DND-41 (cell line): Measurements from ENCODE around the gene LIG1.

ENCODE experiments used
- ATAC-seq: fragments of 200-7000 bp; cut with Tn5 transposase; 3 replicates; pipeline ENCODE4 v1.9.1; 2021; ENCODE audit warnings: low read depth; ENCODE audit not compliant: insufficient read depth
- DNase-seq: peaks from one replicate; pipeline ENCODE4 v3.0.0-alpha.2; 2020
- H2AFZ ChIP-seq: 2 replicates; pipeline ENCODE4 v1.6.0; 2012; ENCODE audit warnings: low read depth, low read length
- H3K27ac ChIP-seq: 2 replicates; pipeline ENCODE4 v1.5.1; 2012; ENCODE audit warnings: low read length, inconsistent platforms
- H3K27me3 ChIP-seq: fragments of 200-600 bp; sonication (generic); 2 replicates; pipeline ENCODE4 v1.6.0; 2012; ENCODE audit warnings: low read length, mild to moderate bottlenecking, inconsistent platforms; ENCODE audit not compliant: insufficient read depth, poor library complexity
- H3K36me3 ChIP-seq: 2 replicates; pipeline ENCODE4 v1.5.1; 2012; ENCODE audit warnings: low read length, inconsistent platforms; ENCODE audit not compliant: insufficient read depth
- H3K4me1 ChIP-seq: 2 replicates; pipeline ENCODE4 v1.5.1; 2012; ENCODE audit warnings: mild to moderate bottlenecking, low read length; ENCODE audit not compliant: insufficient read depth
- H3K4me2 ChIP-seq: 2 replicates; pipeline ENCODE4 v1.6.0; 2012; ENCODE audit warnings: mild to moderate bottlenecking, moderate library complexity, low read length, inconsistent platforms; ENCODE audit not compliant: insufficient read depth
- H3K4me3 ChIP-seq, 2 experiments: fragments of 200-600 bp in 1 of 2; shearing (Covaris generic) in 1 of 2; 2 replicates each; pipeline ENCODE4 v1.5.1; 2012 to 2016; ENCODE audit warnings: inconsistent platforms in 2 of 2, low read length in 2 of 2, mild to moderate bottlenecking in 2 of 2, low read depth in 1 of 2, moderate library complexity in 1 of 2
- H3K79me2 ChIP-seq: 2 replicates; pipeline ENCODE4 v1.6.0; 2012; ENCODE audit warnings: low read length, inconsistent platforms; ENCODE audit not compliant: insufficient read depth
- H3K9ac ChIP-seq: 2 replicates; pipeline ENCODE4 v1.6.0; 2012; ENCODE audit warnings: low read depth, mild to moderate bottlenecking, inconsistent platforms, low read length, moderate library complexity
- H3K9me3 ChIP-seq: 2 replicates; pipeline ENCODE4 v1.5.1; 2012; ENCODE audit warnings: low read length, moderate library complexity, mild to moderate bottlenecking, inconsistent platforms; ENCODE audit not compliant: insufficient read depth, severe bottlenecking
- H4K20me1 ChIP-seq: 2 replicates; pipeline ENCODE4 v1.6.0; 2012; ENCODE audit warnings: low read length; ENCODE audit not compliant: insufficient read depth
- EZH2 ChIP-seq: IDR thresholded peaks from 3 replicates; pipeline ENCODE4 v1.6.1; 2012; ENCODE audit warnings: borderline replicate concordance, low read depth, mild to moderate bottlenecking, moderate library complexity, low read length, inconsistent platforms; ENCODE audit not compliant: severe bottlenecking
- TF ChIP-seq, protein P1 (sequence below): IDR thresholded peaks from 2 replicates; pipeline ENCODE4 v1.5.1; 2012; ENCODE audit warnings: borderline replicate concordance, low read length, moderate library complexity, mild to moderate bottlenecking; ENCODE audit not compliant: poor library complexity, severe bottlenecking; ENCODE audit errors: extremely low read depth

LIG1 gene

DNA sequence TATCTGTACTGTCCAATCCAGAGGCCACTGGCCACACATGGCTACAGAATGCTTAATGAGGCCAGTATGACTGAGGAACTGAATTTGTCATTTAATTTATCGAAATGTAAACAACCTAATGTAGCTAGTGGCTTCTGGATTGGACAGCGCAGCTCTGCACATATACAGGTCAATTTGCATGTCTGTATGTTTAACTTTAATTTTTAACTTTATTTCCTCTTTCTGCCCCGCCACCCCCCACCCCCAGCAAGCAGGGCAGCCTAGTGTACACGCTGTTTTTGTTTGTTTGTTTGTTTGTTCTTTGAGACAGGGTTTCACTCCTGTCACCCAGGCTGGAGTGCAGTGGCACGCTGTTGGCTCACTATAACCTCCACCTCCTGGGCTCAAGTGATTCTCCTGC, 15.9 kb upstream of the LIG1 start:
- Histone ChIP-seq H3K36me3 (peaks cover 54% of the 10 kb centered on the region), H3K4me1 (no peaks in the 10 kb centered on the region), H3K4me2 (no peak overlapping the region), H2AFZ (no peak overlapping the region), H3K4me3 (no peak overlapping the region), H3K27me3 (no peaks in the 10 kb centered on the region), H3K79me2 (no peaks in the 10 kb centered on the region), H3K9ac (no peak overlapping the region), H4K20me1 (no peaks in the 10 kb centered on the region), H3K9me3 (peaks cover 14% of the 10 kb centered on the region), H3K27ac (no peak overlapping the region)
- ATAC-seq (no peak), DNase-seq (no peak)
- TF ChIP-seq, protein P1, sequence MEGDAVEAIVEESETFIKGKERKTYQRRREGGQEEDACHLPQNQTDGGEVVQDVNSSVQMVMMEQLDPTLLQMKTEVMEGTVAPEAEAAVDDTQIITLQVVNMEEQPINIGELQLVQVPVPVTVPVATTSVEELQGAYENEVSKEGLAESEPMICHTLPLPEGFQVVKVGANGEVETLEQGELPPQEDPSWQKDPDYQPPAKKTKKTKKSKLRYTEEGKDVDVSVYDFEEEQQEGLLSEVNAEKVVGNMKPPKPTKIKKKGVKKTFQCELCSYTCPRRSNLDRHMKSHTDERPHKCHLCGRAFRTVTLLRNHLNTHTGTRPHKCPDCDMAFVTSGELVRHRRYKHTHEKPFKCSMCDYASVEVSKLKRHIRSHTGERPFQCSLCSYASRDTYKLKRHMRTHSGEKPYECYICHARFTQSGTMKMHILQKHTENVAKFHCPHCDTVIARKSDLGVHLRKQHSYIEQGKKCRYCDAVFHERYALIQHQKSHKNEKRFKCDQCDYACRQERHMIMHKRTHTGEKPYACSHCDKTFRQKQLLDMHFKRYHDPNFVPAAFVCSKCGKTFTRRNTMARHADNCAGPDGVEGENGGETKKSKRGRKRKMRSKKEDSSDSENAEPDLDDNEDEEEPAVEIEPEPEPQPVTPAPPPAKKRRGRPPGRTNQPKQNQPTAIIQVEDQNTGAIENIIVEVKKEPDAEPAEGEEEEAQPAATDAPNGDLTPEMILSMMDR: no peak
- no peak for TF ChIP-seq EZH2

DNA sequence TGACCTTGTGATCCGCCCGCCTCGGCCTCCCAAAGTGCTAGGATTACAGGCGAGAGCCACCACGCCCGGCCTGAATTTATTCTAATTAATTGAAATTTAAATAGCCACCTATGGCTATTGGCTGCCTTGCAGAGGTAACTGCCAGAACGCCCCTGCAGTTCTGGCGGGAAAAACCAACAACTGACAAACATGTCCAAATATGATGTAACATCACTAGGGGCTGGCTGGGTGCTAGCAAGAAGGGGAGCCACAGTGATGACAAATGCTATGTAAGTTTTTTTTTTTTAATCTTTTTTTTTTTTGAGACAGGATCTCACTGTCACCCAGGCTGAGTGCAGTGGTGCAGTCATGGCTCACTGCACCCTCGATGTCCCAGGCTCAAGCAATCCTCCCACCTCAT, 13.2 kb upstream of the LIG1 start:
- H3K79me2 ChIP-seq: no peaks in the 10 kb centered on the region
- TF ChIP-seq, protein P1: no peak
- TF ChIP-seq EZH2: no peak
- H3K9ac ChIP-seq: no peak overlapping the region
- no peak overlapping the region for H3K4me3 ChIP-seq
- H3K27me3 ChIP-seq: no peaks in the 10 kb centered on the region
- no peak overlapping the region for H3K27ac ChIP-seq
- H3K9me3 ChIP-seq: peaks cover 16% of the 10 kb centered on the region
- peaks cover 52% of the 10 kb centered on the region for H3K36me3 ChIP-seq
- H3K4me1 ChIP-seq: no peaks in the 10 kb centered on the region
- ATAC-seq: no peak; the same call in 2 of the 3 replicates
- H2AFZ ChIP-seq: no peak overlapping the region
- no peak overlapping the region for H3K4me2 ChIP-seq
- DNase-seq: no peak
- no peaks in the 10 kb centered on the region for H4K20me1 ChIP-seq

DNA sequence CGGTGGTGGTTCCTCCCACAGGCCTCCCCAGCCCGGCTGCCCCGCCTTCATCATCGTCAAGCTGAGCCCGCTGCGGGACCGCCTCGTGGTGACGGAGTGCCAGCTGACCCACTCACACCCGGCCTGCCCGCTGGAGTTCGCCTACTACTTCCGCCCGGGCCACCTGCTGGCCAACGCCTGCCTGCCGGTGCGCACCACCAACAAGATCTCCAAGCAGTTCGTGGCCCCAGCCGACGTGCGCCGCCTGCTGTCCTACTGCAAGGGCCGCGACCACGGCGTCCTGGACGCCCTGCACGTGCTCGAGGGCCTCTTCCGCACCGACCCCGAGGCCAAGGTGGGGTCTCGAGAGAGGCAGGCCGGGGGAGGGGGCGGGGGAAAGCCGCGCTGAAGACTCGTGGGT, 12.3 kb upstream of the LIG1 start:
- ATAC-seq: no peak
- Histone ChIP-seq H3K36me3 (peaks cover 47% of the 10 kb centered on the region), H3K9me3 (peaks cover 16% of the 10 kb centered on the region), H2AFZ (no peak overlapping the region), H3K4me1 (no peaks in the 10 kb centered on the region), H3K27ac (no peak overlapping the region), H3K79me2 (no peaks in the 10 kb centered on the region), H3K9ac (no peak overlapping the region), H3K4me3 (no peak overlapping the region), H4K20me1 (no peaks in the 10 kb centered on the region), H3K27me3 (no peaks in the 10 kb centered on the region), H3K4me2 (no peak overlapping the region)
- TF ChIP-seq, protein P1: peak; percentile 23
- no peak for TF ChIP-seq EZH2
- no peak for DNase-seq

DNA sequence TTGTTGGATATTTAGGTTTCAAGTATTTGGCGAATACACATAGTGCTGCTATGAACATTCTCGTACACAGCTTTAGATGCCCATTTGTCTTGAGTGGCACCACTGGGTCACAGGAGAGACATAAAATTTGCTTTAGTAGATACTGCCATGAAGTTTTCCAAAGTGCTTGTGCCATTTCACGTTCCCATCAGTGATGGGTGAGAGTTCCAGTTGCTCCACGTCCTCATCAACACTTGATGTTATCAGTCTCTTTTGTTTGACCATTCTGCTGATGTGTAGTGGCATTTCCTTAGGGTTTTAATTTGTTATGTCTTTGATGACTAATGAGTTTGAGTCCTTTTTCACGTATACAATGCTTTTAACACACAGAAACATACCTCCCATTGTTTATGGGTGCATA, 11.4 kb upstream of the LIG1 start:
- H3K4me1 ChIP-seq: no peaks in the 10 kb centered on the region
- no peaks in the 10 kb centered on the region for H4K20me1 ChIP-seq
- no peak overlapping the region for H3K4me2 ChIP-seq
- H2AFZ ChIP-seq: no peak overlapping the region
- DNase-seq (no peak), ATAC-seq (no peak)
- no peak overlapping the region for H3K9ac ChIP-seq
- no peaks in the 10 kb centered on the region for H3K27me3 ChIP-seq
- H3K79me2 ChIP-seq: no peaks in the 10 kb centered on the region
- TF ChIP-seq, protein P1: no peak
- TF ChIP-seq EZH2: no peak
- peaks cover 44% of the 10 kb centered on the region for H3K36me3 ChIP-seq
- no peak overlapping the region for H3K27ac ChIP-seq
- H3K4me3 ChIP-seq: no peak overlapping the region
- peaks cover 16% of the 10 kb centered on the region for H3K9me3 ChIP-seq
